NCI-H226 (cell line): ENCODE results near the gene COPG2.

ENCODE experiments used
- DNase-seq: peaks from one replicate; pipeline ENCODE4 v3.0.0-alpha.2; 2015

COPG2 gene

GRCh38 chr7:130463553-130464434 is 204.8 kb downstream of the COPG2 start:
- DNase-seq: no peak

GRCh38 chr7:130461272-130461671 is 207.3 kb downstream of the COPG2 start:
- DNase-seq: no peak

- DNase-seq: no peak
Measured at GRCh38 chr7:130458257-130458656, 210.3 kb downstream of the COPG2 start.
